ENCODE measurements around the gene C12orf42. TPM values are rescaled to one million over a fixed set of nuclear protein-coding genes. Genes with fewer than 3 reads are reported as not detected.

Gene C12orf42
- total and polyA plus RNA-seq, 2 donors from 2014 or later, result 0.94 TPM; not detected in 1

- Histone ChIP-seq H3K9ac (ENCODE audit: low read length in 3 of 3) (no peak overlapping the region), H3K4me1 (ENCODE audit: control insufficient read depth in 2 of 3, insufficient read depth in 2 of 3, low read depth in 1 of 3, low read length in 3 of 3) (no peaks in the 10 kb centered on the region), H3K36me3 (ENCODE audit: control insufficient read depth in 2 of 3, insufficient read depth in 3 of 3, low read length in 3 of 3) (no peaks in the 10 kb centered on the region), H3K27ac (ENCODE audit: low read depth in 2 of 2, low read length in 2 of 2) (no peak overlapping the region), H3K9me3 (ENCODE audit: control insufficient read depth in 2 of 3, insufficient read depth in 1 of 3, low read length in 3 of 3) (no peaks in the 10 kb centered on the region), H3K27me3 (ENCODE audit: control insufficient read depth, insufficient read depth, low read length) (peaks cover 8% of the 10 kb centered on the region), H3K4me3 (ENCODE audit: low read length in 3 of 3) (no peak overlapping the region)
- FAIRE-seq (no peak), DNase-seq (no peak)
- intact Hi-C loops (cut with DNase I), result no loop called here
- no peak for TF ChIP-seq CTCF (IDR thresholded peaks at IDR 0.05; ENCODE audit: borderline replicate concordance, extremely low read depth, insufficient read depth)
Measured at GRCh38 chr12:103498990-103499389, 3.2 kb upstream of the C12orf42 start.

GRCh38 chr12:103494734-103495468, 867 bp downstream of the C12orf42 start:
- FAIRE-seq, result no peak
- TF ChIP-seq CTCF (IDR thresholded peaks at IDR 0.05; ENCODE audit: borderline replicate concordance, extremely low read depth, insufficient read depth), result no peak

GRCh38 chr12:103494051-103494733, 1.6 kb downstream of the C12orf42 start:
- H3K36me3 ChIP-seq (ENCODE audit: control insufficient read depth in 2 of 3, insufficient read depth in 3 of 3, low read length in 3 of 3), result no peaks in the 10 kb centered on the region
- no peak for FAIRE-seq
- intact Hi-C loops (cut with DNase I), result no loop called here
- H3K27me3 ChIP-seq (ENCODE audit: control insufficient read depth, insufficient read depth, low read length), result peaks cover 12% of the 10 kb centered on the region
- H3K27ac ChIP-seq (ENCODE audit: low read depth in 2 of 2, low read length in 2 of 2), result no peak overlapping the region
- H3K9me3 ChIP-seq (ENCODE audit: control insufficient read depth in 2 of 3, insufficient read depth in 1 of 3, low read length in 3 of 3), result no peaks in the 10 kb centered on the region
- DNase-seq, result no peak
- H3K9ac ChIP-seq (ENCODE audit: low read length in 3 of 3), result no peak overlapping the region
- no peak overlapping the region for H3K4me3 ChIP-seq (ENCODE audit: low read length in 3 of 3)
- no peaks in the 10 kb centered on the region for H3K4me1 ChIP-seq (ENCODE audit: control insufficient read depth in 2 of 3, insufficient read depth in 2 of 3, low read depth in 1 of 3, low read length in 3 of 3)
- TF ChIP-seq CTCF (IDR thresholded peaks at IDR 0.05; ENCODE audit: borderline replicate concordance, extremely low read depth, insufficient read depth), result no peak

More at GRCh38 chr12:103494734-103495468, 867 bp downstream of the C12orf42 start:
- Histone ChIP-seq H3K27me3 (ENCODE audit: control insufficient read depth, insufficient read depth, low read length) (peaks cover 12% of the 10 kb centered on the region), H3K4me3 (ENCODE audit: low read length in 3 of 3) (no peak overlapping the region), H3K9ac (ENCODE audit: low read length in 3 of 3) (no peak overlapping the region), H3K9me3 (ENCODE audit: control insufficient read depth in 2 of 3, insufficient read depth in 1 of 3, low read length in 3 of 3) (no peaks in the 10 kb centered on the region), H3K27ac (ENCODE audit: low read depth in 2 of 2, low read length in 2 of 2) (no peak overlapping the region), H3K4me1 (ENCODE audit: control insufficient read depth in 2 of 3, insufficient read depth in 2 of 3, low read depth in 1 of 3, low read length in 3 of 3) (no peaks in the 10 kb centered on the region), H3K36me3 (ENCODE audit: control insufficient read depth in 2 of 3, insufficient read depth in 3 of 3, low read length in 3 of 3) (no peaks in the 10 kb centered on the region)
- intact Hi-C loops (cut with DNase I), result no loop called here
- no peak for DNase-seq

All from kidney (tissue), 14 donors.